GM23338 (cell line): Measurements from ENCODE around the gene MLH1.

Source experiments
- EZH2 ChIP-seq: fragments of 200-600 bp; sonication (generic); IDR thresholded peaks from one replicate; pipeline ENCODE4 v1.8.0; 2017; ENCODE audit warnings: antibody characterized with exemption, mild to moderate bottlenecking, low read depth; ENCODE audit not compliant: unreplicated experiment
- EZH2phosphoT487 ChIP-seq: fragments of 200-600 bp; sonication (generic); IDR thresholded peaks from one replicate; pipeline ENCODE4 v1.8.1; 2018; ENCODE audit warnings: antibody characterized with exemption; ENCODE audit not compliant: unreplicated experiment
- POLR2AphosphoS5 ChIP-seq: IDR thresholded peaks from 2 replicates; pipeline ENCODE4 v1.6.1; 2016; ENCODE audit warnings: antibody characterized with exemption, low read depth
- TF ChIP-seq, protein P1 (sequence below), 2 experiments: fragments of 200-600 bp in 1 of 2; sonication (generic) in 1 of 2; conservative IDR thresholded peaks; 2 replicates each; pipeline versions ENCODE4 v1.5.1 to v1.6.1; 2016 to 2017; ENCODE audit warnings: antibody characterized with exemption in 2 of 2, low read depth in 2 of 2, mild to moderate bottlenecking in 2 of 2, moderate library complexity in 1 of 2

DNA sequence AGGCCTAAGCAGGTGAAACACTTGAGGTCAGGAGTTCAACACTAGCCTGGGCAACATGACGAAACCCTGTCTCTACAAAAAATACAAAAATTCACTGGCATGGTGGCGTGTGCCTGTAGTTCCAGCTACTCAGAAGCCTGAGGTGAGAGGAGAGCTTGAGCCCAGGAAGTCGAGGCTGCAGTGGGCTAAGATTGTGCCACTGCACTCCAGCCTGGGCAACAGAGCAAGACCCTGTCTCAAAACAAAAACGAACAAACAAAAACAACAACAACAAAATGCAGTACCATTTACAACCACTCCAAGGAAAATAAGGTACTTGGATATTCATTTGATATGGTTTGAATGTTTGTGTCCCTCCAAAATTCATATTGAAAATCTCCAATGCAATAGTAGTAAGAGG is 32.8 kb upstream of the MLH1 start:
- TF ChIP-seq EZH2 = no peak
- TF ChIP-seq POLR2AphosphoS5 = no peak
- TF ChIP-seq, protein P1, sequence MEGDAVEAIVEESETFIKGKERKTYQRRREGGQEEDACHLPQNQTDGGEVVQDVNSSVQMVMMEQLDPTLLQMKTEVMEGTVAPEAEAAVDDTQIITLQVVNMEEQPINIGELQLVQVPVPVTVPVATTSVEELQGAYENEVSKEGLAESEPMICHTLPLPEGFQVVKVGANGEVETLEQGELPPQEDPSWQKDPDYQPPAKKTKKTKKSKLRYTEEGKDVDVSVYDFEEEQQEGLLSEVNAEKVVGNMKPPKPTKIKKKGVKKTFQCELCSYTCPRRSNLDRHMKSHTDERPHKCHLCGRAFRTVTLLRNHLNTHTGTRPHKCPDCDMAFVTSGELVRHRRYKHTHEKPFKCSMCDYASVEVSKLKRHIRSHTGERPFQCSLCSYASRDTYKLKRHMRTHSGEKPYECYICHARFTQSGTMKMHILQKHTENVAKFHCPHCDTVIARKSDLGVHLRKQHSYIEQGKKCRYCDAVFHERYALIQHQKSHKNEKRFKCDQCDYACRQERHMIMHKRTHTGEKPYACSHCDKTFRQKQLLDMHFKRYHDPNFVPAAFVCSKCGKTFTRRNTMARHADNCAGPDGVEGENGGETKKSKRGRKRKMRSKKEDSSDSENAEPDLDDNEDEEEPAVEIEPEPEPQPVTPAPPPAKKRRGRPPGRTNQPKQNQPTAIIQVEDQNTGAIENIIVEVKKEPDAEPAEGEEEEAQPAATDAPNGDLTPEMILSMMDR (conservative IDR thresholded peaks at IDR 0.05; ENCODE audit: low read depth in 2 of 2) = no peak
- no peak for TF ChIP-seq EZH2phosphoT487
